H9 (cell line): ENCODE measurements around the gene HAGHL. TPM values are rescaled to one million over a fixed set of nuclear protein-coding genes. Genes with fewer than 3 reads are reported as not detected.

ENCODE experiments used
- DNase-seq: peaks from one replicate; pipeline ENCODE4 v3.0.0-alpha.2; 2017
- H2AFZ ChIP-seq: one replicate; pipeline ENCODE4 v1.6.1; 2013; ENCODE audit warnings: mild to moderate bottlenecking, low read length, control low read depth, moderate library complexity
- H2AK5ac ChIP-seq: 2 replicates; pipeline ENCODE4 v1.6.1; 2013; ENCODE audit warnings: low read length, control low read depth, mixed read lengths; ENCODE audit not compliant: insufficient read length
- H2BK120ac ChIP-seq: one replicate; pipeline ENCODE4 v1.6.1; 2013; ENCODE audit warnings: low read depth, mild to moderate bottlenecking, low read length, control low read depth, inconsistent platforms; ENCODE audit not compliant: poor library complexity, severe bottlenecking
- H2BK12ac ChIP-seq: 2 replicates; pipeline ENCODE4 v1.6.1; 2013; ENCODE audit warnings: low read length, control low read depth, mixed read lengths, low read depth; ENCODE audit not compliant: insufficient read length
- H2BK15ac ChIP-seq: 2 replicates; pipeline ENCODE4 v1.6.1; 2013; ENCODE audit warnings: low read depth, low read length, control low read depth
- H2BK20ac ChIP-seq: one replicate; pipeline ENCODE4 v1.6.1; 2013; ENCODE audit warnings: low read depth, mild to moderate bottlenecking, low read length, control low read depth, inconsistent platforms; ENCODE audit not compliant: poor library complexity, severe bottlenecking
- H2BK5ac ChIP-seq: 2 replicates; pipeline ENCODE4 v1.6.1; 2013; ENCODE audit warnings: low read length, control low read depth, mixed read lengths; ENCODE audit not compliant: insufficient read length
- H3K14ac ChIP-seq: 2 replicates; pipeline ENCODE4 v1.6.1; 2013; ENCODE audit warnings: low read length, control low read depth; ENCODE audit not compliant: insufficient read depth
- H3K18ac ChIP-seq: 2 replicates; pipeline ENCODE4 v1.6.1; 2013; ENCODE audit warnings: low read depth, mild to moderate bottlenecking, mixed read lengths, low read length, control low read depth; ENCODE audit not compliant: insufficient read length
- H3K23ac ChIP-seq: 2 replicates; pipeline ENCODE4 v1.6.1; 2013; ENCODE audit warnings: low read length, control low read depth, mixed read lengths, low read depth; ENCODE audit not compliant: insufficient read length
- H3K23me2 ChIP-seq: 2 replicates; pipeline ENCODE4 v1.6.1; 2013; ENCODE audit warnings: low read depth, mild to moderate bottlenecking, mixed read lengths, low read length, control low read depth; ENCODE audit not compliant: insufficient read length, poor library complexity, severe bottlenecking
- H3K27ac ChIP-seq: 2 replicates; pipeline ENCODE4 v1.5.1; 2013; ENCODE audit warnings: low read length, control low read depth, mixed read lengths, low read depth; ENCODE audit not compliant: insufficient read length
- H3K27me3 ChIP-seq: 2 replicates; pipeline ENCODE4 v1.6.1; 2013; ENCODE audit warnings: low read length, control low read depth, inconsistent platforms; ENCODE audit not compliant: insufficient read depth
- H3K4ac ChIP-seq: 2 replicates; pipeline ENCODE4 v1.6.1; 2013; ENCODE audit warnings: low read depth, mild to moderate bottlenecking, control low read depth, inconsistent platforms, low read length, moderate library complexity
- H3K4me1 ChIP-seq: 2 replicates; pipeline ENCODE4 v1.6.1; 2013; ENCODE audit warnings: low read length, control low read depth, inconsistent platforms; ENCODE audit not compliant: insufficient read depth
- H3K4me2 ChIP-seq: 2 replicates; pipeline ENCODE4 v1.6.1; 2013; ENCODE audit warnings: low read length, control low read depth, mixed read lengths; ENCODE audit not compliant: insufficient read length, insufficient read depth
- H3K56ac ChIP-seq: 2 replicates; pipeline ENCODE4 v1.6.1; 2013; ENCODE audit warnings: low read depth, mild to moderate bottlenecking, mixed read lengths, low read length, control low read depth; ENCODE audit not compliant: insufficient read length
- H3K79me1 ChIP-seq: 2 replicates; pipeline ENCODE4 v1.6.1; 2013; ENCODE audit warnings: low read depth, mild to moderate bottlenecking, moderate library complexity, low read length, control low read depth, inconsistent platforms; ENCODE audit not compliant: insufficient read depth, poor library complexity, severe bottlenecking
- H3K79me2 ChIP-seq: 2 replicates; pipeline ENCODE4 v1.6.1; 2013; ENCODE audit warnings: low read length, control low read depth, inconsistent platforms; ENCODE audit not compliant: insufficient read depth
- H3K9ac ChIP-seq: 2 replicates; pipeline ENCODE4 v1.6.1; 2013; ENCODE audit warnings: low read length, control low read depth, mixed read lengths; ENCODE audit not compliant: insufficient read length; ENCODE audit errors: extremely low read depth
- H3K9me3 ChIP-seq: one replicate; pipeline ENCODE4 v1.6.1; 2013; ENCODE audit warnings: low read depth, low read length, inconsistent platforms; ENCODE audit not compliant: control insufficient read depth
- H3T11ph ChIP-seq: one replicate; pipeline ENCODE4 v1.6.1; 2013; ENCODE audit warnings: mild to moderate bottlenecking, low read length, control low read depth, inconsistent platforms
- H4K20me1 ChIP-seq: one replicate; pipeline ENCODE4 v1.6.1; 2013; ENCODE audit not compliant: control insufficient read depth, insufficient read length, insufficient read depth
- H4K5ac ChIP-seq: 2 replicates; pipeline ENCODE4 v1.6.1; 2013; ENCODE audit warnings: low read depth, mild to moderate bottlenecking, mixed read lengths, low read length, control low read depth; ENCODE audit not compliant: insufficient read length
- H4K8ac ChIP-seq: replicated peaks from 2 replicates; pipeline ENCODE4 v1.6.1; 2013; ENCODE audit warnings: low read length, control low read depth, mixed read lengths, low read depth; ENCODE audit not compliant: insufficient read length
- H4K91ac ChIP-seq: 2 replicates; pipeline ENCODE4 v1.6.1; 2013; ENCODE audit warnings: low read depth, mild to moderate bottlenecking, moderate library complexity, mixed read lengths, low read length, control low read depth; ENCODE audit not compliant: insufficient read length
- H3K27ac Mint-ChIP-seq, 3 experiments: 2 replicates in 2 of 3; 3 replicates in 1 of 3; pipeline ENCODE4 v1.8.0; 2020 to 2021; ENCODE audit warnings: mixed read lengths in 3 of 3, mild to moderate bottlenecking in 1 of 3, moderate library complexity in 1 of 3
- H3K27me3 Mint-ChIP-seq: 2 replicates; pipeline ENCODE4 v1.8.0; 2021; ENCODE audit warnings: low read depth, mild to moderate bottlenecking, moderate library complexity, mixed read lengths
- H3K36me3 Mint-ChIP-seq, 3 experiments: 2 replicates in 2 of 3; 3 replicates in 1 of 3; pipeline ENCODE4 v1.8.0; 2020 to 2021; ENCODE audit warnings: low read depth in 3 of 3, mixed read lengths in 3 of 3; ENCODE audit not compliant: insufficient read depth in 1 of 3
- H3K4me1 Mint-ChIP-seq, 2 experiments: 2 replicates each; pipeline ENCODE4 v1.8.0; 2020; ENCODE audit warnings: mixed read lengths in 2 of 2
- H3K4me3 Mint-ChIP-seq, 2 experiments: 2 replicates in 1 of 2; 3 replicates in 1 of 2; pipeline ENCODE4 v1.8.0; 2020 to 2021; ENCODE audit warnings: mild to moderate bottlenecking in 2 of 2, mixed read lengths in 2 of 2, moderate library complexity in 1 of 2
- H3K9me3 Mint-ChIP-seq, 2 experiments: 2 replicates in 1 of 2; 3 replicates in 1 of 2; pipeline ENCODE4 v1.8.0; 2020; ENCODE audit warnings: mild to moderate bottlenecking in 2 of 2, mixed read lengths in 2 of 2, moderate library complexity in 1 of 2
- WGBS: extraction: QIAGEN DNeasy Blood & Tissue Kit; methylation state at CpG from one replicate; pipeline ENCODE4 v1.1.7; 2013; ENCODE audit warnings: missing lambda C conversion rate, low lambda C conversion rate, mixed read lengths; ENCODE audit not compliant: insufficient read length; ENCODE audit errors: extremely low coverage; 5-methylcytosine and 5-hydroxymethylcytosine counted together
- total RNA-seq: library from RNA; stranded (reverse); gene quantifications from 2 replicates; pipeline ENCODE4 v1.2.1, GENCODE V29; 2021
- TF ChIP-seq, protein P1 (sequence below): fragments of 200-600 bp; sonication (generic); conservative IDR thresholded peaks from 3 replicates; pipeline ENCODE4 v1.8.0; 2021; ENCODE audit warnings: antibody characterized with exemption, mild to moderate bottlenecking

Gene HAGHL
- total RNA-seq, 1 experiment from 2014 or later: 25.2 TPM

DNA sequence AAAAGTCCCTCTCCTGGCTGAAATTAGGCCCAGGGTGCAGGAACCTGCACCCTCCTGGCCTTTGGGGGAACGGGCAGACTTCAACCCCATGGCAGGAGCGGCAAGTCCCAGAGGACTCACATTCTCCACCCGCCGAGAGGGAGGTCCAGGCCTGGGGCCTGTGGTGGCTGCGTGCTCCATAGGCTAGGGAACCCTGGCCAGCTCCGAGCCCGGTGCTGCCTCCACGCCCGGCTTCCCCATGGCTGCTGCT, 793 bp upstream of the HAGHL start:
- Histone ChIP-seq H3K14ac (no peak overlapping the region), H4K5ac (no peak overlapping the region), H2BK15ac (no peak overlapping the region), H3K79me1 (no peaks in the 10 kb centered on the region), H2BK120ac (no peak overlapping the region), H3K23ac (no peak overlapping the region), H3K9me3 (no peaks in the 10 kb centered on the region), H3K9ac (no peak overlapping the region), H3K4ac (no peak overlapping the region), H2BK12ac (no peak overlapping the region), H4K20me1 (no peaks in the 10 kb centered on the region), H4K8ac (no peak overlapping the region), H3K56ac (no peak overlapping the region), H3K27ac (no peak overlapping the region), H2BK20ac (no peak overlapping the region), H2AK5ac (no peak overlapping the region), H4K91ac (no peak overlapping the region), H3K23me2 (peaks cover 11% of the 10 kb centered on the region), H2AFZ (no peak overlapping the region), H3K79me2 (no peaks in the 10 kb centered on the region), H3T11ph (no peak overlapping the region), H3K4me2 (peak overlapping the region; percentile 10), H3K27me3 (no peaks in the 10 kb centered on the region), H3K4me1 (no peaks in the 10 kb centered on the region), H3K18ac (no peak overlapping the region), H2BK5ac (no peak overlapping the region)
- peak overlapping the region; percentile 56 to 80; a peak in 3 of 5 replicates for H3K4me3 Mint-ChIP-seq
- peaks cover 0 to 5% (median 3%) of the 10 kb centered on the region in 3 experiments; a peak in 1 of 7 replicates for H3K36me3 Mint-ChIP-seq
- TF ChIP-seq, protein P1, sequence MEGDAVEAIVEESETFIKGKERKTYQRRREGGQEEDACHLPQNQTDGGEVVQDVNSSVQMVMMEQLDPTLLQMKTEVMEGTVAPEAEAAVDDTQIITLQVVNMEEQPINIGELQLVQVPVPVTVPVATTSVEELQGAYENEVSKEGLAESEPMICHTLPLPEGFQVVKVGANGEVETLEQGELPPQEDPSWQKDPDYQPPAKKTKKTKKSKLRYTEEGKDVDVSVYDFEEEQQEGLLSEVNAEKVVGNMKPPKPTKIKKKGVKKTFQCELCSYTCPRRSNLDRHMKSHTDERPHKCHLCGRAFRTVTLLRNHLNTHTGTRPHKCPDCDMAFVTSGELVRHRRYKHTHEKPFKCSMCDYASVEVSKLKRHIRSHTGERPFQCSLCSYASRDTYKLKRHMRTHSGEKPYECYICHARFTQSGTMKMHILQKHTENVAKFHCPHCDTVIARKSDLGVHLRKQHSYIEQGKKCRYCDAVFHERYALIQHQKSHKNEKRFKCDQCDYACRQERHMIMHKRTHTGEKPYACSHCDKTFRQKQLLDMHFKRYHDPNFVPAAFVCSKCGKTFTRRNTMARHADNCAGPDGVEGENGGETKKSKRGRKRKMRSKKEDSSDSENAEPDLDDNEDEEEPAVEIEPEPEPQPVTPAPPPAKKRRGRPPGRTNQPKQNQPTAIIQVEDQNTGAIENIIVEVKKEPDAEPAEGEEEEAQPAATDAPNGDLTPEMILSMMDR: no peak
- no peaks in the 10 kb centered on the region for H3K4me1 Mint-ChIP-seq
- WGBS: no CpG with 5 or more reads among the region's 9 CpGs
- no peak overlapping the region for H3K27ac Mint-ChIP-seq
- H3K27me3 Mint-ChIP-seq: peaks cover 14% of the 10 kb centered on the region
- no peaks in the 10 kb centered on the region for H3K9me3 Mint-ChIP-seq
- DNase-seq: no peak
